HG03342 (cell line): ENCODE results near the gene LRRC45.

ENCODE experiments used
- ATAC-seq: cut with Tn5 transposase; IDR thresholded peaks from one replicate; pipeline ENCODE4 v1.9.1; 2021; ENCODE audit warnings: mild to moderate bottlenecking, moderate library complexity; ENCODE audit not compliant: unreplicated experiment

LRRC45 gene

GRCh38 chr17:81993729-81994592 is 29.1 kb upstream of the LRRC45 start:
- no peak for ATAC-seq

- no peak for ATAC-seq
These were observed 28.3 kb upstream of the LRRC45 start for GRCh38 chr17:81994593-81995462.

GRCh38 chr17:81995463-81996231 is 27.5 kb upstream of the LRRC45 start:
- ATAC-seq = no peak

DNA sequence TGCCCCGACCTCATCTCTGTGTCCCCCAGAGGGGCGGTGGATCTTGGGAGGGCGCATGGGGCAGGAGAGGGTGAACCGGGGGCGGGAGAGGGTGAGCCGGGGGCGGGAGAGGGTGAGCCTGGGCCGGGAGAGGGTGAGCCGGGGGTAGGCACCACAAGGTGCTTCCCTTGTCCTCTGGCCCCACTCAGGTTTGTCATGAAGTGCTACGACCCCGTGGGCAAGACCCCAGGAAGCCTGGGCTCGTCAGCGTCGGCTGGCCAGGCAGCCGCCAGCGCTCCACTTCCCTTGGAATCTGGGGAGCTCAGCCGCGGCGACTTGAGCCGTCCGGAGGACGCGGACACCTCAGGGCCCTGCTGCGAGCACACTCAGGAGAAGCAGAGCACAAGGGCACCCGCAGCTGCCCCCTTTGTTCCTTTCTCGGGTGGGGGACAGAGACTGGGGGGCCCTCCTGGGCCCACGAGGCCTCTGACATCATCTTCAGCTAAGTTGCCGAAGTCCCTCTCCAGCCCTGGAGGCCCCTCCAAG is 26.8 kb upstream of the LRRC45 start:
- ATAC-seq = no peak

DNA sequence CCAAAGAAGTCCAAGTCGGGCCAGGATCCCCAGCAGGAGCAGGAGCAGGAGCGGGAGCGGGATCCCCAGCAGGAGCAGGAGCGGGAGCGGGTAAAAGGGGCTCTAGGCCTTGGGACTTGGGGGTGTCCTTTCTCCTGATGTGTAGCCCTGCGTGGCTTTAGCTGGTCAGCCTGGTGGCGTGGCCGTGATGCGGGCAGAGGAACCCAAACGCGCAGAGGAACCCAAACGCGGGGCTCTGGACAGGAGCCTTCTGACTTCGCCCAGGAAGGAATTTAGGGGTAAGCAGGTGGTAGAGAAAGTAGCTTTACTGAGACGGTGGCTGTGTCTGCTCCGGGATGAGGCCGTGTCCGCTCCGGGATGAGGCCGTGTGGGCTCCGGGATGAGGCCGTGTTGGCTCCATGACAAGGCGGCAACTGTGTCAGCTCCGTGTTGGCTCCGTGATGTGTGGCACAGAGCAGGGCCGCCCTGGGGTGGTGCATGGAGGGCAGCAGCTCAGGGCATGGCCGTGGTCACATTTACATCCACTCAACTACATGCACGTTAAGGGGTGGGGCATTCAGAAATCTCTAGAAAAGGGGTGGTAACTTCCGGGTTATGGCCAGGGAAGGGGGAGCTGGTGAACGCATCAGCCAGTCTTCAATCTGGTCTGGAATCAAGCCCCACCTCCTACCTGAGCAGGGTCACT is 26.2 kb upstream of the LRRC45 start:
- no peak for ATAC-seq

GRCh38 chr17:81998212-81998611 is 24.9 kb upstream of the LRRC45 start:
- no peak for ATAC-seq

GRCh38 chr17:81998691-81999438 is 24.2 kb upstream of the LRRC45 start:
- no peak for ATAC-seq

DNA sequence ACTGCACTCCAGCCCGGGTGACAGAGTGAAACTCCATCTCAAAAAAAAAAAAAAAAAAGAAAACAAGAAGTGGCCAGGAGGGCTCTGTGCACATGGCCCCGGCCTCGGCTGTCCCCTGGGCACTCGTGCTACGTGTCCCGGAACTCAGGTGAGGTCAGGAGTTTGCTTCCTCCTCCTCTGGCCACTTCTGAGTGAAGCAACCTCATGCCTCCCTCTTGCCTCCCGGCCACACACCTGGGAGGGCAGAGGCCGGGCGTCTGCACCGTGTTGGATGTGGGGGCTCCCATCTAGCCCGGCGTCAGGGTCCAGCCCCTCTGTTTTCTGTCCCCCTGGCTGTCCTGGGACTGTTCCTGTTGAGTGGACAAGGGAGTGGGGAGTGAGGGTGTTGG is 23.5 kb upstream of the LRRC45 start:
- no peak for ATAC-seq

- no peak for ATAC-seq
These were observed 22.9 kb upstream of the LRRC45 start for GRCh38 chr17:81999976-82000802.

- no peak for ATAC-seq
These were observed 22.1 kb upstream of the LRRC45 start for GRCh38 chr17:82000803-82001570.

- no peak for ATAC-seq
These were observed 21.5 kb upstream of the LRRC45 start for GRCh38 chr17:82001571-82002056.

GRCh38 chr17:82003411-82004381 is 19.4 kb upstream of the LRRC45 start:
- no peak for ATAC-seq

GRCh38 chr17:82004517-82005455 is 18.3 kb upstream of the LRRC45 start:
- no peak for ATAC-seq

DNA sequence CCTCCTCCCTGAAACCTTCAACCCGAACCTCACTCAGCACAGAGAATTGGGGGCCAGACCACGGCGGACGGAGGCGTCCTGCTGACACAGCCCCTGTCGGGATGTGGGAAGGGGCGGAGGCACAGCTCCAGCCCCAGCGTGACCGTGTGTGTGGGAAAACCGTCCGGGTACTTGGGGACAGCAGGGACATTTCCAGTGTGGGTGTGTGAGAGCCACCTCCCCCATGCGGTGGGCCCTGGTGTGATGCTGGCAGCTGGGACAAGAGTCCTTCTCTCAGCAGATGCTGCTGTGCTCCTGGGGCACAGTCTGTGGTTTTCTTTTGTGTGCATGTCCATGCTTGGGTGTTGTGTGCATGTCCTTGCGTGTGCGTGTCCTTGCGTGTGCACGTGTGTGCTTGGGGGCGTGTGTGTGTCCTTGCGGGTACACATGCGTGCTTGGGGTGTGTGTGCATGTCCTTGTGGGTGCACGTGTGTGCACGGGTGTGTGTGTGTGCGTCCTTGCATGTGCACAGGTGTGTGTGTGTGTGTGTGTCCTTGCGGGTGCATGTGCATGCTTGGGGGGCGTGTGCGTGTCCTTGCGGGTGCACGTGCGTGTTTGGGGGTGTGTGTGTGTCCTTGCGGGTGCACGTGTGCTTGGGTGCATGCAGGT is 17.3 kb upstream of the LRRC45 start:
- no peak for ATAC-seq
